Parathyroid adenoma (tissue), 2 donors: ENCODE results near the gene ARID3A.

Experiments used
- H2AFZ ChIP-seq: fragments of 300-600 bp; sonication (generic); one replicate; pipeline ENCODE4 v1.7.0; 2017; ENCODE audit warnings: antibody characterized with exemption, mild to moderate bottlenecking
- H3K27ac ChIP-seq: fragments of 300-600 bp; sonication (generic); one replicate; pipeline ENCODE4 v1.7.0; 2017
- H3K27me3 ChIP-seq: fragments of 300-600 bp; sonication (generic); one replicate; pipeline ENCODE4 v1.7.0; 2017; ENCODE audit warnings: low read length; ENCODE audit not compliant: control insufficient read depth, insufficient read depth
- H3K36me3 ChIP-seq: fragments of 300-600 bp; sonication (generic); one replicate; pipeline ENCODE4 v1.7.0; 2017; ENCODE audit warnings: low read length; ENCODE audit not compliant: control insufficient read depth, insufficient read depth
- H3K4me1 ChIP-seq: fragments of 300-600 bp; sonication (generic); one replicate; pipeline ENCODE4 v1.7.0; 2017; ENCODE audit warnings: control low read depth
- H3K4me2 ChIP-seq: fragments of 300-600 bp; sonication (generic); one replicate; pipeline ENCODE4 v1.7.0; 2017; ENCODE audit warnings: low read length
- H3K4me3 ChIP-seq: fragments of 300-600 bp; sonication (generic); one replicate; pipeline ENCODE4 v1.7.0; 2017; ENCODE audit warnings: low read depth, low read length
- H3K79me2 ChIP-seq: fragments of 300-600 bp; sonication (generic); one replicate; pipeline ENCODE4 v1.7.0; 2017; ENCODE audit warnings: control low read depth
- H3K9ac ChIP-seq: fragments of 300-600 bp; sonication (generic); one replicate; pipeline ENCODE4 v1.7.0; 2017; ENCODE audit warnings: mild to moderate bottlenecking
- H3K9me3 ChIP-seq: fragments of 300-600 bp; sonication (generic); one replicate; pipeline ENCODE4 v1.7.0; 2017; ENCODE audit warnings: low read length; ENCODE audit not compliant: control insufficient read depth
- TF ChIP-seq, protein P1 (sequence below): fragments of 300-600 bp; sonication (generic); IDR thresholded peaks from one replicate; pipeline ENCODE4 v1.7.0; 2017; ENCODE audit warnings: antibody characterized with exemption, mild to moderate bottlenecking
- donor health status: primary hyperparathyroidism.

Gene ARID3A

DNA sequence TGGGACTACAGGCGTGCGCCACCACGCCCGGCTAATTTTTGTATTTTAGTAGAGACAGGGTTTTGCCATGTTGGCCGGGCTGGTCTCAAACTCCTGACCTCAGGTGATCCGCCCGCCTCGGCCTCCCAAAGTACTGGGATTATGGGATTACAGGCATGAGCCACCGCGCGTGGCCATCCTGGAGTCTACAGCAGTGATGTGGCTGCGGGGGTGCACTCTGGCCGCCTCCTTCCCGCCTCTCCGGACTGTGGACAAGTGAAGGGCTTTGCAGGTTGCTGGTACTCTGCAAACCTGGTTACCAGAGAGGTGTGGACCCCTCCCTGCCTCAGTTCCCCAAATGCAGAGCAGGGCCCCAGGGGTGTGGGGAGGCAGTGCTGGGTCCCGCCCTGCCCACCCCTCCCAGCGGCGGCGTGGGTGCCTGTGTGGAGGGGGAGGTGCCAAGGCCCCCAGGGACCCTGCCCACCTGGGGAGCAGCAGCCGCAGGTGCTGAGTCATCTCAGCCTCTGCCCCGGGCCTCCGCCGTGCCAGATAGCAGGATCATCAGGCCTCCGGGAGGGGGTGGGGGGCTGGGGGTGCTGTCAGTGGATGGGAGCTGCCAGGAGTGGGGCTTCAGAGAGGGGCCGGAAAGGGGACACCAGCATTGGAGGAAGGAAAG, 23.1 kb downstream of the ARID3A start:
- Histone ChIP-seq H2AFZ (no peak overlapping the region), H3K27me3 (no peaks in the 10 kb centered on the region), H3K4me3 (no peak overlapping the region), H3K27ac (no peak overlapping the region), H3K9ac (no peak overlapping the region), H3K4me1 (peaks cover 10% of the 10 kb centered on the region), H3K36me3 (no peaks in the 10 kb centered on the region), H3K79me2 (peaks cover 71% of the 10 kb centered on the region), H3K4me2 (no peak overlapping the region), H3K9me3 (no peaks in the 10 kb centered on the region)
- TF ChIP-seq, protein P1, sequence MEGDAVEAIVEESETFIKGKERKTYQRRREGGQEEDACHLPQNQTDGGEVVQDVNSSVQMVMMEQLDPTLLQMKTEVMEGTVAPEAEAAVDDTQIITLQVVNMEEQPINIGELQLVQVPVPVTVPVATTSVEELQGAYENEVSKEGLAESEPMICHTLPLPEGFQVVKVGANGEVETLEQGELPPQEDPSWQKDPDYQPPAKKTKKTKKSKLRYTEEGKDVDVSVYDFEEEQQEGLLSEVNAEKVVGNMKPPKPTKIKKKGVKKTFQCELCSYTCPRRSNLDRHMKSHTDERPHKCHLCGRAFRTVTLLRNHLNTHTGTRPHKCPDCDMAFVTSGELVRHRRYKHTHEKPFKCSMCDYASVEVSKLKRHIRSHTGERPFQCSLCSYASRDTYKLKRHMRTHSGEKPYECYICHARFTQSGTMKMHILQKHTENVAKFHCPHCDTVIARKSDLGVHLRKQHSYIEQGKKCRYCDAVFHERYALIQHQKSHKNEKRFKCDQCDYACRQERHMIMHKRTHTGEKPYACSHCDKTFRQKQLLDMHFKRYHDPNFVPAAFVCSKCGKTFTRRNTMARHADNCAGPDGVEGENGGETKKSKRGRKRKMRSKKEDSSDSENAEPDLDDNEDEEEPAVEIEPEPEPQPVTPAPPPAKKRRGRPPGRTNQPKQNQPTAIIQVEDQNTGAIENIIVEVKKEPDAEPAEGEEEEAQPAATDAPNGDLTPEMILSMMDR: no peak

DNA sequence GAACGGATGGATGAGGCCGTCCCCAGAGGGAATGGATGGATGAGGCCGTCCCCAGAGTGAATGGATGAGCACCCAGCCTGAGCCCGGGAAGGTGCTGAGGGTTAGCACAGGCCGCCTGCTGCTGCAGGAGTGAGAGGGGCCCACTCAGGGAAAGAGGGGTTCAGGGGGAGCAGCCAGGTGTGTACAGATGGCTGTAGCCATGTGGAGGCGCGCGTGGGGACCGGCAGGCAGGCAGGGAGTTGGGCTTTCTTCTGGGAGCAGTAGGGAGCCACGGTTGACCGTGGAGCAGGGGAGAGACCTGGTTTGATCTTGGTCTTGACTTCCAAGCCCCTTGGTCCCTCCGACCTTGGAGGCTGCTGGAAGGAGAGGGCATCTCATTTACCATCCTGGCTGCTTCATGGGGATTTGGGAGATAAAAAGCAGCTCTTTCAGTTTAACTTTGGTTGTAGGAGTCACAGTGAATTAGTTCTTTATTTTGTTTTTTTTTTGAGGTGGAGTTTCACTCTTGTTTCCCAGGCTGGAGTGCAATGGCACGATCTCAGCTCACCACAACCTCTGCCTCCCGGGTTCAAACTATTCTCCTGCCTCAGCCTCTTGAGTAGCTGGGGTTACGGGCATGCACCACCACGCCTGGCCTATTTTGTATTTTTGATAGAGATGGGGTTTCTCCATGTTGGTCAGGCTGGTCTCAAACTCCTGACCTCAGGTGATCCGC, 24.7 kb downstream of the ARID3A start:
- no peaks in the 10 kb centered on the region for H3K36me3 ChIP-seq
- no peak overlapping the region for H2AFZ ChIP-seq
- H3K27ac ChIP-seq: no peak overlapping the region
- peaks cover 10% of the 10 kb centered on the region for H3K4me1 ChIP-seq
- no peaks in the 10 kb centered on the region for H3K9me3 ChIP-seq
- no peak overlapping the region for H3K4me2 ChIP-seq
- H3K4me3 ChIP-seq: no peak overlapping the region
- no peak overlapping the region for H3K9ac ChIP-seq
- peaks cover 68% of the 10 kb centered on the region for H3K79me2 ChIP-seq
- TF ChIP-seq, protein P1: no peak
- H3K27me3 ChIP-seq: no peaks in the 10 kb centered on the region

DNA sequence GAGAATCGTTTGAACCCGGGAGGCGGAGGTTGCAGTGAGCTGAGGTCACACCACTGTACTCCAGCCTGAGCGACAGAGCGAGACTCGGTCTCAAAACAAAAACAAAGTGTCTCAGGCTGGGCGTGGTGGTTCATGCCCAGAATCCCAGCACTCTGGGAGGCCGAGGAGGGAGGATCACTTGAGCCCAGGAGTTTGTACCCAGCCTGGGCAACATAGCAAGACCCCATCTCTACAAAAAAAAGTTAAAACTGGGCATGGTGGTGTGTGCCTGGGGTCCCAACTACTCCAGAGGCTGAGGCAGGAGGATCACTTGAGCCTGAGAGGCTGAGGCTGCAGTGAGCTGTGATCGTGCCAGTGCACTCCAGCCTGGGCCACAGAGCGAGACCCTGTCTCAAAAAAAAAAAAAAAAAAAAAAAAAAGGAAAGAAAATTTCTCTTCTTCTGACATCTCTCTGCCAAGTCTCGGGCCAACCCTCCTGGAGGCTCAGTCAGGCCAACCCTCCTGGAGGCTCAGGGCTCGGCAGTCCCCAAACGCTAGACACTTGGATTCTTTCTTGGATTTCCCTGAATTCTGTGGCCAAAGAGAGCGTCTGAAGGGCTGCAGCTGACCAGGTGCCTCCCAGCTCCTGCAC, 26.3 kb downstream of the ARID3A start:
- no peaks in the 10 kb centered on the region for H3K9me3 ChIP-seq
- H2AFZ ChIP-seq: no peak overlapping the region
- peaks cover 67% of the 10 kb centered on the region for H3K79me2 ChIP-seq
- no peak overlapping the region for H3K4me3 ChIP-seq
- no peaks in the 10 kb centered on the region for H3K36me3 ChIP-seq
- H3K4me2 ChIP-seq: peak overlapping the region; percentile 87
- no peak overlapping the region for H3K27ac ChIP-seq
- no peak overlapping the region for H3K9ac ChIP-seq
- H3K4me1 ChIP-seq: peaks cover 10% of the 10 kb centered on the region
- TF ChIP-seq, protein P1: no peak
- H3K27me3 ChIP-seq: no peaks in the 10 kb centered on the region

DNA sequence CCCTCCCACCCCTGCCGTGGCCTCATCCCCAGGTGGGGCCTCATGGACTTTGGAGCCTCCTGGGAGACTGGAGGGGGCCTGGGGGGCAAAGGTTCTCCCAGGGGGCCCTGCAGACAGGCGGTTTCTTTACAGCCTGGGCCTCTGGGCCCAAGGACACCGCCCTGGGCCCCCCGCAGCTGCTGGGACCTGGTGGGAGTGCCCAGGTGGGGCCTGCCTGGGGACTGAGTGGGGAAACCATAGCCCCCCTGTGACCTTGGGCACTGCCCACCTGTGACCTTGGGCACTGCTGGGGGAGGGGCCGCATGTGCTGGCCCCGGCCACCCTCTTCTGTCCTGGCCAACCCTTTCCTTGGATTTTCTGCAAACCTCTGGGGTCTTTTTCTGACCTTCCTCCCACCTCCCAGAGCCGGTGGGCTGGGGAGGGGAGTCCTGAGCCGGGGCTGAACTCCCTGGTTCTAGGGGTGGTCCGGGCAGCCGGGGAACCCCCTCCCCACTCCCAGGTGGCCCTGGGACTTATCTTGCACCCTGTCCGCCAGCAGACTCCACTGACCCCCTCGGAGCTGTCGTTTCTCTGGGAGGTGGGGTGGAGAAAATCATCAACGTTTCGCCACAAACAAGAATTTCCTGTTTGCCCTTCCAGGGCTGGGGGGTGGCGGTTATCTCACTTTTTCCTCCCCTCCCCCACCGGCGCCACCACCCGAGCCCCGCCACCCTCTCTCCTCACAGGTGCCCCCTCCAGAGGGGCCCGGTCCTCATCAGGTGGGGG, 27.0 kb downstream of the ARID3A start:
- H3K4me1 ChIP-seq: peaks cover 10% of the 10 kb centered on the region
- TF ChIP-seq, protein P1: no peak
- H3K9ac ChIP-seq: no peak overlapping the region

More for the DNA sequence above, 27.0 kb downstream of the ARID3A start:
- Histone ChIP-seq H3K27me3 (no peaks in the 10 kb centered on the region), H3K36me3 (no peaks in the 10 kb centered on the region), H3K79me2 (peaks cover 62% of the 10 kb centered on the region), H2AFZ (no peak overlapping the region), H3K27ac (no peak overlapping the region), H3K9me3 (no peaks in the 10 kb centered on the region), H3K4me3 (peak overlapping the region; percentile 44), H3K4me2 (peak overlapping the region; percentile 87)
